Astrocyte (in vitro differentiated cells and primary cell): ENCODE measurements around the gene MYZAP. TPM values are rescaled to one million over a fixed set of nuclear protein-coding genes. Genes with fewer than 3 reads are reported as not detected.

Experiments
- DNase-seq: peaks from one replicate; pipeline ENCODE4 v3.0.0-alpha.2; 2010; ENCODE audit warnings: low read depth
- FAIRE-seq: peaks from 2 replicates; lab custom pipeline; 2011; peaks lifted over from hg19 to GRCh38; lab: Jason Lieb, UNC
- H2AFZ ChIP-seq: 2 replicates; pipeline ENCODE4 v1.6.0; 2012; ENCODE audit warnings: low read depth, low read length, inconsistent platforms
- H3K27ac ChIP-seq: 2 replicates; pipeline ENCODE4 v1.5.1; 2011; ENCODE audit warnings: low read depth, low read length, inconsistent platforms
- H3K27me3 ChIP-seq: 2 replicates; pipeline ENCODE4 v1.6.0; 2011; ENCODE audit warnings: low read length, inconsistent platforms; ENCODE audit not compliant: insufficient read depth
- H3K36me3 ChIP-seq: 2 replicates; pipeline ENCODE4 v1.5.1; 2011; ENCODE audit warnings: low read length, inconsistent platforms; ENCODE audit not compliant: insufficient read depth
- H3K4me1 ChIP-seq: 2 replicates; pipeline ENCODE4 v1.5.1; 2011; ENCODE audit warnings: low read length, inconsistent platforms; ENCODE audit not compliant: insufficient read depth
- H3K4me2 ChIP-seq: 2 replicates; pipeline ENCODE4 v1.6.0; 2012; ENCODE audit warnings: low read length, inconsistent platforms
- H3K4me3 ChIP-seq: 2 replicates; pipeline ENCODE4 v1.5.1; 2011; ENCODE audit warnings: low read depth, mild to moderate bottlenecking, low read length, inconsistent platforms; ENCODE audit not compliant: insufficient read depth
- H3K79me2 ChIP-seq: 2 replicates; pipeline ENCODE4 v1.6.0; 2012; ENCODE audit warnings: mild to moderate bottlenecking, low read length, inconsistent platforms; ENCODE audit not compliant: insufficient read depth
- H3K9ac ChIP-seq: 2 replicates; pipeline ENCODE4 v1.6.0; 2012; ENCODE audit warnings: mild to moderate bottlenecking, low read length, inconsistent platforms
- H3K9me3 ChIP-seq: 2 replicates; pipeline ENCODE4 v1.5.1; 2012; ENCODE audit warnings: low read depth, mild to moderate bottlenecking, low read length, inconsistent platforms; ENCODE audit not compliant: insufficient read depth
- H4K20me1 ChIP-seq: 2 replicates; pipeline ENCODE4 v1.6.0; 2012; ENCODE audit warnings: low read length, inconsistent platforms; ENCODE audit not compliant: insufficient read depth
- H3K27ac Mint-ChIP-seq: one replicate; pipeline ENCODE4 v1.8.0; 2021; ENCODE audit warnings: mild to moderate bottlenecking, mixed read lengths; ENCODE audit not compliant: unreplicated experiment
- H3K27me3 Mint-ChIP-seq: one replicate; pipeline ENCODE4 v1.8.0; 2021; ENCODE audit warnings: low read depth, mixed read lengths; ENCODE audit not compliant: unreplicated experiment
- H3K36me3 Mint-ChIP-seq: one replicate; pipeline ENCODE4 v1.8.0; 2021; ENCODE audit warnings: low read depth, mixed read lengths; ENCODE audit not compliant: unreplicated experiment
- H3K4me1 Mint-ChIP-seq: one replicate; pipeline ENCODE4 v1.8.0; 2021; ENCODE audit warnings: low read depth, mixed read lengths; ENCODE audit not compliant: unreplicated experiment
- H3K4me3 Mint-ChIP-seq: one replicate; pipeline ENCODE4 v1.8.0; 2021; ENCODE audit warnings: mild to moderate bottlenecking, moderate library complexity, mixed read lengths; ENCODE audit not compliant: unreplicated experiment
- H3K9me3 Mint-ChIP-seq: one replicate; pipeline ENCODE4 v1.8.0; 2021; ENCODE audit warnings: mild to moderate bottlenecking, mixed read lengths; ENCODE audit not compliant: unreplicated experiment
- EZH2 ChIP-seq: IDR thresholded peaks from 2 replicates; pipeline ENCODE4 v1.6.1; 2012; ENCODE audit warnings: mild to moderate bottlenecking, low read length, inconsistent platforms; ENCODE audit not compliant: insufficient read depth
- total RNA-seq: library from RNA; stranded (reverse); gene quantifications from 2 replicates; pipeline ENCODE4 v1.2.1, GENCODE V29; 2021
- TF ChIP-seq, protein P1 (sequence below): IDR thresholded peaks from 2 replicates; pipeline ENCODE4 v1.5.1; 2011; ENCODE audit warnings: low read depth, mild to moderate bottlenecking, inconsistent platforms, low read length, moderate library complexity; ENCODE audit not compliant: insufficient read depth

MYZAP gene
- total RNA-seq, 1 donor from 2014 or later, result 0.41 TPM

DNA sequence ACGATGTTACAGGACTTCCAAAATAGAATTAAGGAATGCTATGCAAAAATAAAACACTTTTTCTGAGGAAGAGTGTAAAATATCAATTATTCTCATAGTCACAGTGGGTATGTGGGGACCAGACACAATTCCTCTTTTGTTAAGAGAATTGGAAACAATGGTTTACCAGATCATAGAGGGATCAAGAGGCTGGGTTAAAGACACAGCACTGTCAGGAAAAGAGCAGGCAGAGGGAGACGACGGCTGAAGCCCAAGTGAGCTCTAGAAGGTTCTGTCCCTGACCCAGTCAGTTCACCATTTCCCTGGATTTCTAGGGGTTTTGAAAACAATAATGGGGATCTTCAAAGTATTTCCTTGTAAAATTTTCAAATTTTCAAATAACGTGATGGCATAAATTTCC, 60.8 kb downstream of the MYZAP start:
- H3K4me3 Mint-ChIP-seq, result no peak overlapping the region
- no peak overlapping the region for H3K4me2 ChIP-seq
- H3K4me3 ChIP-seq, result no peak overlapping the region
- DNase-seq, result no peak
- no peaks in the 10 kb centered on the region for H3K9me3 ChIP-seq
- no peak overlapping the region for H3K27ac Mint-ChIP-seq
- no peak overlapping the region for H3K27ac ChIP-seq
- H3K36me3 Mint-ChIP-seq, result no peaks in the 10 kb centered on the region
- H3K79me2 ChIP-seq, result no peaks in the 10 kb centered on the region
- no peaks in the 10 kb centered on the region for H3K9me3 Mint-ChIP-seq
- no peak overlapping the region for H2AFZ ChIP-seq
- H3K9ac ChIP-seq, result no peak overlapping the region
- FAIRE-seq, result no peak
- no peaks in the 10 kb centered on the region for H4K20me1 ChIP-seq
- no peaks in the 10 kb centered on the region for H3K4me1 Mint-ChIP-seq
- peaks cover 8% of the 10 kb centered on the region for H3K27me3 Mint-ChIP-seq
- H3K4me1 ChIP-seq, result no peaks in the 10 kb centered on the region
- no peaks in the 10 kb centered on the region for H3K27me3 ChIP-seq
- TF ChIP-seq EZH2, result no peak
- TF ChIP-seq, protein P1, sequence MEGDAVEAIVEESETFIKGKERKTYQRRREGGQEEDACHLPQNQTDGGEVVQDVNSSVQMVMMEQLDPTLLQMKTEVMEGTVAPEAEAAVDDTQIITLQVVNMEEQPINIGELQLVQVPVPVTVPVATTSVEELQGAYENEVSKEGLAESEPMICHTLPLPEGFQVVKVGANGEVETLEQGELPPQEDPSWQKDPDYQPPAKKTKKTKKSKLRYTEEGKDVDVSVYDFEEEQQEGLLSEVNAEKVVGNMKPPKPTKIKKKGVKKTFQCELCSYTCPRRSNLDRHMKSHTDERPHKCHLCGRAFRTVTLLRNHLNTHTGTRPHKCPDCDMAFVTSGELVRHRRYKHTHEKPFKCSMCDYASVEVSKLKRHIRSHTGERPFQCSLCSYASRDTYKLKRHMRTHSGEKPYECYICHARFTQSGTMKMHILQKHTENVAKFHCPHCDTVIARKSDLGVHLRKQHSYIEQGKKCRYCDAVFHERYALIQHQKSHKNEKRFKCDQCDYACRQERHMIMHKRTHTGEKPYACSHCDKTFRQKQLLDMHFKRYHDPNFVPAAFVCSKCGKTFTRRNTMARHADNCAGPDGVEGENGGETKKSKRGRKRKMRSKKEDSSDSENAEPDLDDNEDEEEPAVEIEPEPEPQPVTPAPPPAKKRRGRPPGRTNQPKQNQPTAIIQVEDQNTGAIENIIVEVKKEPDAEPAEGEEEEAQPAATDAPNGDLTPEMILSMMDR, result no peak
- no peaks in the 10 kb centered on the region for H3K36me3 ChIP-seq

DNA sequence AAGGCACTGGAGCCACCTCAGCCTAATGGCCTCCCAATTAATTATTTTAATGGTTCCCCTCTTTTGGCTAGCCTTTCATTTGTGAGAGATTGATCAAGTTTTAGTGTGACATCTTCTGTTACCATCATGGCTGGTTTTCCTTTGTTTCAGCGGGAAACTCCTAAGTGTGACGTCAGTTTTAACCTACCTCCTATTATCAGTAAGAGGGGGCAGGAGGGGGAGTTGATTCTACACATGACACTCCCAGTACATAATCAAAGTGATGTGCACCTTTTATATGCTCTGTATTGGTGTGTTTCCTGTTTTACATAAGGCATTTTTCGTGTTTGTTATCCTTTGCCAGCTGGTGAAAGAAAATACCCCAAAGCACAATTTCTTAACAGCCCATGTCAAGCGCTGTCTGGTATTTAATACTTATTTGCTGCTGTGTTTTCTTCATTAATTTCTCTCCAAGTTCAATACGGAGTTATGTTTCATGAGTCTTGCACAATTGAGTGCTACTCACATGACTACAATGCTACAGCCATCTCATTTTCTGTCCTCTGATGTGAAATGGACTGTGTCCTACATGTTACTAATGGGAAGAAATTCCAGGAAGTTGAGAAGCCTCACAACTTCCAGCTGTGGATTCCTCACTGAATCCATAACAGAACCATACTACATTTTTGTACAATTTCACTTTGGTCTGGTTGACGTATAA, 62.6 kb downstream of the MYZAP start:
- no peaks in the 10 kb centered on the region for H3K36me3 Mint-ChIP-seq
- no peak overlapping the region for H3K4me2 ChIP-seq
- no peaks in the 10 kb centered on the region for H3K4me1 Mint-ChIP-seq
- DNase-seq, result no peak
- H3K9ac ChIP-seq, result no peak overlapping the region
- TF ChIP-seq, protein P1, result no peak
- TF ChIP-seq EZH2, result no peak
- H3K27ac Mint-ChIP-seq, result no peak overlapping the region
- no peak overlapping the region for H3K27ac ChIP-seq
- no peak overlapping the region for H3K4me3 Mint-ChIP-seq
- H3K4me3 ChIP-seq, result no peak overlapping the region
- H3K36me3 ChIP-seq, result no peaks in the 10 kb centered on the region
- no peaks in the 10 kb centered on the region for H3K27me3 ChIP-seq
- H3K4me1 ChIP-seq, result no peaks in the 10 kb centered on the region
- H3K27me3 Mint-ChIP-seq, result peaks cover 8% of the 10 kb centered on the region
- no peaks in the 10 kb centered on the region for H4K20me1 ChIP-seq
- no peaks in the 10 kb centered on the region for H3K9me3 Mint-ChIP-seq
- FAIRE-seq, result no peak
- H3K79me2 ChIP-seq, result no peaks in the 10 kb centered on the region
- H2AFZ ChIP-seq, result no peak overlapping the region
- no peaks in the 10 kb centered on the region for H3K9me3 ChIP-seq

DNA sequence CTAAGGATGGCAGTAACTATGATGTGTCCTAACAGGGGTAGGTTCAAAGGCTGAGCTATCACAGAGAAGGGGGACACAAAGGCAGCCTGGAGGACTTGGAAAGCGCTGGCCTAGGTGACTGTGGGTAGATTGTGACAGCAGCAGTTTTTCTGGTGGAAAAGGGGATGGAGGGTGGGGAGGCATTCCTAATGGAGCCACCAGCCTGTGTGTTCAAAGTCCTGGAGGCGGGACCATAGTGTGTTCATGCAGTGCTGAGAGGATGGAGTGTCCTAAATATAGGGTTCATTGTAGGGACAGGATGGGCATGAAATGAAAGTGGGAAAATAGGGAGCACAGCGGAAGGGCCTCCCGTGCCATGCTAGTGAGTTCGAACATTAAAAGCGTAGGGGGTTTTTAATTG, 63.3 kb downstream of the MYZAP start:
- no peaks in the 10 kb centered on the region for H4K20me1 ChIP-seq
- FAIRE-seq (no peak), DNase-seq (no peak)
- H3K9ac ChIP-seq, result no peak overlapping the region
- H3K4me1 ChIP-seq, result no peaks in the 10 kb centered on the region
- TF ChIP-seq, protein P1, result no peak
- TF ChIP-seq EZH2, result no peak
- H2AFZ ChIP-seq, result no peak overlapping the region
- peaks cover 8% of the 10 kb centered on the region for H3K27me3 Mint-ChIP-seq
- no peaks in the 10 kb centered on the region for H3K9me3 ChIP-seq
- H3K4me3 Mint-ChIP-seq, result no peak overlapping the region
- no peaks in the 10 kb centered on the region for H3K36me3 Mint-ChIP-seq
- no peaks in the 10 kb centered on the region for H3K9me3 Mint-ChIP-seq
- no peak overlapping the region for H3K27ac Mint-ChIP-seq
- H3K4me3 ChIP-seq, result no peak overlapping the region
- no peak overlapping the region for H3K4me2 ChIP-seq
- no peak overlapping the region for H3K27ac ChIP-seq
- no peaks in the 10 kb centered on the region for H3K4me1 Mint-ChIP-seq
- no peaks in the 10 kb centered on the region for H3K27me3 ChIP-seq
- H3K36me3 ChIP-seq, result no peaks in the 10 kb centered on the region
- no peaks in the 10 kb centered on the region for H3K79me2 ChIP-seq
